HG02678 (cell line): Measurements from ENCODE around the gene SLC9A9.
A peak's percentile ranks its signal among the peaks of the same experiment; 100 is the strongest.
"Not testable (repeated sequence)": the region's sequence is repeated elsewhere in the genome, so short reads cannot be mapped to it uniquely, and the experiment has no call there.

ENCODE experiments used
- ATAC-seq: cut with Tn5 transposase; IDR thresholded peaks from one replicate; pipeline ENCODE4 v1.9.1; 2021; ENCODE audit warnings: mild to moderate bottlenecking, moderate library complexity; ENCODE audit not compliant: unreplicated experiment

Gene SLC9A9

DNA sequence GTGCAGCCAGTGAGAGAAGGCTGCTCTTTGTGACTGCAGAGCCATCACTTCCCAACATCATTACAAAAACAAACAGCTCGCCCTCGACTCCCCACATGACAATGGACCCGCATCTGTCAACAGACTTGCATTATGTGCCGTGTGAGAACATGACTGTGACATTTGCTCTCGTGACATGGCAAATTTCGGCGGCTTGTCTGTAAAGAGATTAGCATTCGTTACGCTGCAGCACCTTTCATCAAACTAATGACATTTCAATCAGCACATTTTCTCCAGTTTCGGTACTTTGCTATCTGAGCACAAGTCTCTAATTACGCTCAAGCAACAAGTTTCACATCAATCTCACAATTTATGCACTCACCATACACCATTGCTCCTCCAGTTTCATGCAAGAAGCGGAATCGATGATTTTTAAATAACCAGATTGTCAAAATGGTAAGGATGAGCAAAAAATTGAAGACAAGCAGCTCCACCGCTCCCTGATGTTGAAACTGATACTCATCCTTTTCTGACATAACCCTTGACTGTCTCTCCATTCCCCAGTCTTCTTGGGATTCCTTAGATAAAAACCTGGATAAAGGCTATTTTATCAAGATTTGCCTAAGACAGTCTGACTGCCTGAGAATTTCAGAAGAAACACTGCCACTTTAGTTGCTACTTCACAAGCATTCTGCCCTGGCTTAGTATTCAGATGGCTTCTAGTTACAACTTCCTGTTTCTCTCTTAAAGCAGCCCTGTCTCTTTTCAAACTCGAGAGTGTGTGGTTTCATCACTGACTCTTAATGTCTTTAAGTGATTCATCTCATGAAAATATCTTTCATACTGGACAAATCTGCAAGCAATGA lies at the start of gene SLC9A9:
Gene SLC9A9, minus strand, starts transcription at position 682 of the 845 bp plus-strand sequence. Its CDS starts 146 bp downstream, at position 536.
- ATAC-seq: peak; percentile 87

DNA sequence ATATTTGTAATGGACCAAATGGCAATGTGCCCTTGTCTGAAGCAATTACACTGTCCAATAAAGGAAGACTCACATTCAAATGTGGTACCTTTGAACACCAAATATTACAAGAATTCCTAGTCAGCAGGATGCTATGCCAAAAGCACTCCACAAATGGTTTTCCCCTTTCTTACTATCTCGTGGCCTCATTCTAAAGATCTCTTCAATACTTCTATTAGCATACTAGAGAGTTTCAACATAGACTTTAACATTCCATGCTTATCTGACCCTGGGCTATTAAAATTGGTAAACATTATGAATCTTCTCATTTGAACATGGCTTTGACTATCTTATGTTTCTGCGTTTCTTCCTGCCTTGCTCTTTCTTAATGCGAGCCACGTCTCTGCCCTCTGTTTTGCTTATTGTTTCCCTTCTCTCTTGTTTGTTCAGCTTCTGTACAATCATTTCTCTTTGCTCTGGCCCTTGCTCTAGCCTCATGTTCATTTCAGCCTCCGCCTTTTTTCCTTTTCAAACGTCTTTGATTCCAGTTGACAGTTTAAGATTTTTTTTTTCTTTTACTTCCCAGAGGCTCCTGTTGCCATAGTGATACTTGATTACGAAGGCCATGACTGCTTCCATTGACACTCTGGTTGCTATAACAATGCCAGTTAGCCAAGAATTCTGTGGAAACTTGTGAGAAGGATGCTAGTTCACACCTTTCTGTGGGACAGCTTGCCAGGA lies 49.5 kb upstream of the SLC9A9 start:
- ATAC-seq: no peak

DNA sequence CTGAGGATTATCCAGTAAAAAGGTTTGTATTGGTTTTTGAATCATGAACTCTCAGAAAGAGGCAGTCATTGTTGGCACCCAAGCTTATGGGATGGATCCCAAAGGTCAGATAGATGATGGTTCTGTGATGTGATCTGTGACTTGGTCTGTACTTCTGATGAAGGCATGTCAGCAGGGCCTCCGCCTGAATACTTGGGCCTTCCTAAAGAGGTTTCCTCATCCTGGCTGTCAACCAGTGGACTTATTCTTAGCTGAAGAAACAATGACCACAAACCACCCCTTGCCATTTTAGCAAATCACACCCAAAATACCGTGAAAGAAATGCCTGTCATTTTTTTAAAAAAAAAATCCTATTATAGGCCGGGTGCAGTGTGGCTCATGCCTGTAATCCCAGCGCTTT lies 48.2 kb upstream of the SLC9A9 start:
- no peak for ATAC-seq

DNA sequence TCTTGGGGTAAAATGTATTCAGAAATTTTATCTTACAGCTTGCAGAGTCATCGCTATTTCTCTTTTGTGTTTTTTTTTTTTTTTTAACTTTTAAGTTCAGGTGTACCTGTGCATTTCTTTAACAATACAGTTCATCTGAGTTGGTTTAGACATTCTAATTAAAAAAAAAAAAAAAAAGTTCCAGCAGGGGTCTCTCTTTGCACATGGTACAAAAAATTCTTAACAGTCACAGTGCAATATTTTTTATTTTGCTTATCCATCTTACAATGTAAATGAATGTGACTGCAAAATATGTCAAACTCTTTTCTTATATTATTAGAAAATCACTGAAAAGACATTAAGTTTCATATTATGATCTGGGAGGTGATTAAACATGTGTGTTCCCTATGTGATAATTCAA lies 47.5 kb upstream of the SLC9A9 start:
- no peak for ATAC-seq

DNA sequence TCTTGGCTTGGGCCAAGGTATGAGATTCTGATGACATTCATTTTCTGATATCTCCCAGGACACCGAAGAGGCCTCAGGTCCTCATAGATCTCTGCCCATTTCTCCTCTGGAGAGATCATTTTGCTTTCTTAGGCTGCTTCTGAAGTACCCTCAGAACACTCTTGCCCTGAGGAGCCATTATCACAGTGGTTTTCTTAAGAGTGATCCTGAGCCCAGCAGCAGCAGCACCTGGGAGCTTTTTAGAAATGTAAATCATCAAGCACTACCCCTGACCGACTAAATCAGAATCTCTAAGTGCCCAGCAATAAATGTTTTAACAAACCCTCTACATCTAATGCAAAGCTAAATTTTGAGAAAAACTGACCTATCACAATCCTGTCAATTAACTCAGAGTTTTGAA lies 40.6 kb upstream of the SLC9A9 start:
- ATAC-seq: no peak

DNA sequence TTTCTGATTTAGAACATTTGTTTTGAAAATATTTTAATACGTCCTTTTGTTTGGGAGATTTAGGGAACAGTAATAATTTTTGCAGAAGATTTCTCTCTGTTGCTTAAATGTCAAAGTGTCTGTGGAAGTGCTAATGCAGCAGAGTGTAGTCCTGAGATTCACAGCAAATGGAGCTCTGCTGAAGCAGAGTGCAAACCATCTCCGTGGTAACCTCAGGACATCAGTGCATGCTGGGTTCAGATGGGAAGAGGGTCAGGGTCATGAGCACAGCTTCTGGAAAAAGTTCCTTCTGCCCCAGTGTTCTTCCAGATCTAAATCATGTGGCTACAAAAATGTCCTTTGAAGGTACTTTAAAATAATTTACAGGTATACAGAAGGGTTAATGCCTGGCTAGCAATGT lies 39.9 kb upstream of the SLC9A9 start:
- no peak for ATAC-seq

DNA sequence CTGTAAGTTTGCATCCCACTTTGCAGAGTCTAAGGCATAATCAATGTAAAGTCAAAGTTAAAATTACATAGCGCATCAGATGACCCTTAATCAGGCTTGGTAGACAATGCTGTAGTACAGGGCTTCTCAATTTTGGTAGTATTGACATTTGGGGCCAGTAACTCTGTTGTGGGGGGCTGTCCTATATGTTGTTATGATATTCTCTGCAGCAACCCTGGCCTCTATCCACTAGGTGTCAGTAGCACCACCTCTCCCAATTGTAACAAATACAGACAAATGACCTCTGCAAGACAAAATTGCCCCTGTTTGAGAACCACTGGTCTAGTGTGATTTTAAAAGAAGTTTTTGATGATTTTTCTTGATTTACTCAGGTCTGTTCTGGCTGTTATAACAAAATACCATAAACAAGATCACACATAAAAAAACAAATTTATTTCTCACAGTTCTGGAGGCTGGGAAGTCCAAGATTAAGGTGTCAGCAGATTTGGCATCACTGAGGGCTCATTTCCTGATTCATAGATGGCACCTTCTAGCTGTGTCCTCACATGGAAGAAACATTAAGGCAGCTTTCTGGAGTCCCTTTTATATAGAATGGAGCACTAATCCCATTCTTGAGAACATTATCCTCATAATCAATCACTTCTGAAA lies 37.6 kb upstream of the SLC9A9 start:
- ATAC-seq: peak; percentile 97

DNA sequence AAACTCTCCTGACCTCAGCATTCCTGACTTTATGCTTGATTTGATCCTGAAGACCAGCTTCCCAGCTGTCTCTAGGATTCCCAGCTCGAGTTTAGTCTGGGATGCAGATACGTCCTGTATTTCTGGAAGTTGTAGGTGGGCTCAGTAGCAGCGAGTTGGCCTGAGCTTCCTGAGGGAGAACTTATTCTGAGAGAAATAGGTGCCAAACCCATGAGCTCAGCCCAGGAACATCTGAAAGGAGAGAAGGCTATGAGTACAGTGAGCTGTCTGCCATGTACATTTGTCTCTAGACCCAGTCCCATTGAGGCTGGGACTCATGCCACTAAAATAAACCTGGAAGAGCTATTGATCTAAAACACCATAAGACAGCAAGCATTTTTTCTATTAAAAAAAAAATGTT lies 36.6 kb upstream of the SLC9A9 start:
- ATAC-seq: no peak

DNA sequence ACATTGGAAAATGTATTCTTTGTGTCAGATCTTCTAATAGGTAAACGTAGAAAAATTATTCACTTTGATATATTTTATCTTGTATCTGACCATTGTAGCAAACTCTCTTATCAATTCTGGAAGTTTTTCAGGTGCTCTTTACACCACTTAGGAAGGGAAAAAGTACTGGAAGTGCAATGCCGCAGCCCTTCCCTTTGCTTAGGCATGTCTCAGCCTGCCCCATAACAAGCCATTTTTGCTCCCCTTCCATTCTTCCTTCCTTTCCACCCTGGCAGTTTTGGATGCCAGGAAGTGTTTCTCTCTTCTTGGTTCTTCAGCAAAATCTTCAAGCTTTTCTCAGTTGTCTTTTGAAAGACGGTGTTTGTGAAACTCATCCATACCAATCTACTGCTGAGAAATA lies 34.9 kb upstream of the SLC9A9 start:
- no peak for ATAC-seq

DNA sequence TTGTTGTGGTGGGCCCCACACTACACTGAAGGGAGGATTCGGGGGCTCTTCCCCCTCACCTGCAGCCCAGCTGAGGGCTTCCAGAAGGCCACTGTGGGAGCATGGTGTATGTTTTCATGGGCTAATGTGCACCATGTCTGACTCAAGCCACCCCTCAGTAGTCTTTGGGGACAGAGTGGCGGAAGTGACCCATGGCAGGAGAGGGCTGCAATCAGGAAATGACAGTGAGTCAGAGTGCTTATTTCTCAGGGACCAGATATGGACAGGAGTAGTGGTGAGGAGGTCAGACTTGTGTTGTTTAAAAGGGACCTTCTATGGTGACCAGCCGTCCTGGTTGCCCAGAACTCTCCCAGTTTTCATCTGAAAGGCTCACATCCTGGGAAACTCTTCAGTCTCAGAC lies 32.8 kb upstream of the SLC9A9 start:
- ATAC-seq: no peak

DNA sequence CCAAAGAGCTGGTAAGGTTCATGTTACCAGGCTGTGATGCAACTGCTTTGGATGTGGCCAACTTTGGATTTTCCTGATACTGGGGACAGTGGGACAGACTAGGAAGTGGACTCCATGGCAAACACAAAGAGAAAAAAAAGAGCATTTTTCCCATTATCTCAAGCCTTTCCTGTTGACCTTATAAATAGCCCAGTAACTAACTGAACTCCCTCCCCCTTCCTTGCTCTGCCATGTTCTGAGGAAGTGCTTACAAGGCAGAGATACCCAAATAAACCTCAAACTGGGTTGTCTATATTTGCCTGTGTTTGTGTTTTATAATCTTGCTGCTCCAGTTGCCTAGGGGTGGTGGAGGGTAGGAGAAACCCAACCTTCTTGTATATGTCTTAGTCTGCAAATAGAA lies 27.3 kb upstream of the SLC9A9 start:
- ATAC-seq: no peak

DNA sequence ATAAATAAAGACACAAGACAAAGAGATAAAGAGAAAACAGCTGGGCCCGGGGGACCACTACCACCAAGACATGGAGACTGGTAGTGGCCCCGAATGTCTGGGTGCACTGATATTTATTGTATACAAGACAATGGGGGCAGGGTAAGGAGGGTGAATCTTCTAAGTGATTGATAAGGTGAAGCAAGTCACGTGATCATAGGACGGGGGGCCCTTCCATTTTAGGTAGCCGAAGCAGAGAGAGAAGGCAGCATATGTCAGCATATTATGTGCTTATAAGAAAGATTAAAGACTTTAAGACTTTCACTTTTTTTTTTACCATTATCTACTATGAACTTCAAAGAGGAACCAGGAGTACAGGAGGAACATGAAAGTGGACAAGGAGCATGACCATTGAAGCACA lies 25.3 kb upstream of the SLC9A9 start:
- not testable (repeated sequence) for ATAC-seq

DNA sequence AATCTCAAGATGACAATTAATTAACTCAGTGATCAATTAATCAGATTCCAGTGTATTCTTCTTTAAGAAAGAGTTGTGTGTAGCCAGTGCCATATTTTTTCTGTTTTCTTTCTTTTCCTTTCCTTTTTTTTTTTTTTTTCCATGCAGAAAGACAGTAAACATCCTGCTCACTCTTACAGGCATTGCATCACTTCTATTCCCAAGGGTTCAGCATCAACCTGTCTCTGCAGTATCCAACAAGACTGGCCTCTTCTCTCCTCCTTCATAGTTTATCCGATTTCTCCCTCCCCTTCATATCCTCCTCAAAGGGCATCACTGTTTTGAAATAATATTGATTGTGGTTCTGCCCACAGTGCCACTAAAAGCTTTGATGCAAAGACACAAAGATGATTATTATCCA lies 17.0 kb upstream of the SLC9A9 start:
- ATAC-seq: no peak

DNA sequence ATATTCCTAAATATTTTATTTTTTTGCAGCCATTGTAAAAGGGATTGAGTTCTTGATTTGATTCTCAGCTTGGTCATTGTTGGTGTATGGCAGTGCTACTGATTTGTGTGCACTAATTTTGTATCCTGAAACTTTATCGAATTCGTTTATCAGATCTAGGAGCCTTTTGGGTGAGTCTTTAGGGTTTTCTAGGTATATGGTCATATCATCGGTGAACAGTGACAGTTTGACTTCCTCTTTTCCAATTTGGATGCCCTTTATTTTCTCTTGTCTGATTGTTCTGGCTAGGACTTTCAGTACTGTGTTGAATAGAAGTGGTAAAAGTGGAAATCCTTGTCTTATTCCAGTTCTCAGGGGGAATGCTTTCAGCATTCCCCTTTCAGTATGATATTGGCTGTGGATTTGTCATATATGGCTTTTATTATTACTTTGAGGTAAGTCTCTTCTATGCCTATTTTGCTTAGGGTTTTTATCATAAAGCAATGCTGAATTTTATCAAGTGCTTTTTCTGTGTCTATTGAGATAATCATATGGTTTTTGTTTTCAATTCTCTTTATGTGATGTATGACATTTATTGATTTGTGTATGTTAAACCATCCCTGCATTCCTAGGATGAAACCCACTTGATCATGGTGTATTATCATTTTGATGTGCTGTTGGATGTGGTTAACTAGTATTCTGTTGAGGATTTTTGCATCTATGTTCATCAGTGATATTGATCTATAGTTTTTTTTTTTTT lies 11.4 kb upstream of the SLC9A9 start:
- ATAC-seq: no peak

DNA sequence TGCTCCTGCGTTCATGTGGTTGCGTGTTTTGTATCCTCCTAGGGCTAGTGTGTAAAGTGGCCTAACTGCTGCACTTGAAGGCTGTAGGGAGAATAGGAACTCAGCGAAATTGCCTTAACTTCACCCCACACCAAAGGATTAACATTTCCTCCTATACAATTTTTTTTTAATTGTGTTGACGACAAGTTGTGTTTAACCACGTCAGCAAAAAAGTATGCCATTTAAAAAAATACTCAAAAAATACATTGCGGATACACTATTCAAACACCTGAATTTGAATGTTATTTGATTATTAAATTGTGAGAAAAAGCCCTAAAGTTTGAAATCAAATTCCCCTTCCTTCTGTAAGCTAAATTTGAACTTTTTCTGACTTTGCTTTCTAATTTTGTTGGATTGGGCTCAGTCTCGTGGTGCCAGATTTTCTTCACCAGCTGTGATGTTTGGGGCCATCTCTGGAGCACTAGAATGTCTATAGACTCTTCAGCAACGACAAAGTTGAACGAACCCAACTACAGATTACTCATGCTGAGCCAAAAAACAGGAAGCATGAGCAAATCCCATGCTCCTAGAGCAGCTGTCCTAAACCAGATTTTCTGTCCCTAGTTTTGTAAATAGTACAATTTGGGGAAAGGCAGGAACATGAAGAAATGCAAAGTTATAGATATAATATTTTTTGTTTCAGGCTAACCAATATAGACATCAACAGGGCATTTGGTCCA lies 8.1 kb upstream of the SLC9A9 start:
- ATAC-seq: no peak

DNA sequence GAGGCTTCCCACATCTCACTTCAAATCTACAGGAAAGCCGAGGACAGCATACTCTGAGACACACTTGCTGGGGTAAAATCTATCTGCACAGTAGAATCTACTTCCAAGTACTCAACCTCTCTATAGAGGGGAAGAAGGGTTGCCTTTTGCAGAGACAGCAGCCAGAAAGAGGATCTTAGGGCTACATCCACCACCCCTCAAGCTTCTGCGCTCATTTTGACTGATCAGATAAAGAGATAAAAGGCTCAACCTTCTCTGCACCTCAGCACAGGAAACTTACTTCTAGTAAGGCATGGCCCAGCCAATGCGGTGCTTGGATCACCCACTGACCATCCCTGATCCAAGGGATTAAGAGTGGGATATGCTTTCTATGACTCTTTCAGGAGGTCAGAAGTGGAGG lies 6.9 kb upstream of the SLC9A9 start:
- ATAC-seq: no peak

DNA sequence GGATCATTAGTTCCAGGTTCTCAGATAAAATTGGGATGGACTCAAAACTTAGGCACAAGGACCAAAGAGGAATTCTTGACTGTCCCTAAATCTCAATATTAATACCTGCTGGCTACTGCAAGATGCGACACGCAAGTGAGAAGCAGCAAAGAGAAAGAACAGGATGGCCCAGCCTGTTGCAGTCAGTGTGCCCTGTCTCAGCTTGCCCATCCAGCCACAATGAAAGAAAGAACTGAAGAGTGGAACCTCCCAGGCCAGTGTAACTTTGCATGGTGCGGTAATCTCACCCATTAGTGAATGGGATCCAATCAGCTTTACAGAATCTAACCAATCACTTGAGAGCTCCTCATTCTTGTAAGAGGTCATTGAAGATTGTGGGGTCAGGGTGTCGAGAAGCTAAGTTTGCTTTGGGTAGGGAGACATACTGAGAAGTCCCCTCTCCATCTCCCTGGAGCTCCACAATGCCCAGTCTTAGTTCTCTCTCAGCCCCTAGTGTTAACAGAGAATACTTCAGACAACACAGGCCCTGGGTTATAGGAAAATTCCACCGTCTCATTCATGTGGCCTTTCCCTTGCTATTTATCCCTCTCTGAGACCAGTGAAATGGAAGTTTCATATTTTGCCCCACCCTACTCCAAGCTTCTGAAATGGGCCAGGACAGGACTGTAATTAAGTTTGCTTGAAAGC lies 3.2 kb upstream of the SLC9A9 start:
- ATAC-seq: no peak

DNA sequence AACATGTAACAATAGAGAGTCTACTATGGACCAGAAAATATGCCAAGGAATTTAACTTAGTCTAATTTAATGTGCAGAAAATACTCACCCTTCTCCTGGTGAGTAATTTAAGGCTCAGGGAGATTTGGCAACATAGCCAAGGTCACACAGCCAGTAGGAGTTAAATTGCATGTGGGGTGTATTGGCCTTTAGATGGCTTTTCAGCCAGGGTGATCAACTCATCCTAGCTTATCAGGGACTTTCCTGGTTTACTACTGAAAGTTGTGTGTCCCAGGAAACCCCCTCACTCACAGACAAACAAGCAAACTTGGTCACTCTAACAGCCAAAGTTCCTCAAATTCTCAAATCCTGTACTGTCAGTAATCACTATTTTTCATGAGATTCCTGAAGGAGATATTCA lies 2.6 kb upstream of the SLC9A9 start:
- peak; percentile 35 for ATAC-seq

DNA sequence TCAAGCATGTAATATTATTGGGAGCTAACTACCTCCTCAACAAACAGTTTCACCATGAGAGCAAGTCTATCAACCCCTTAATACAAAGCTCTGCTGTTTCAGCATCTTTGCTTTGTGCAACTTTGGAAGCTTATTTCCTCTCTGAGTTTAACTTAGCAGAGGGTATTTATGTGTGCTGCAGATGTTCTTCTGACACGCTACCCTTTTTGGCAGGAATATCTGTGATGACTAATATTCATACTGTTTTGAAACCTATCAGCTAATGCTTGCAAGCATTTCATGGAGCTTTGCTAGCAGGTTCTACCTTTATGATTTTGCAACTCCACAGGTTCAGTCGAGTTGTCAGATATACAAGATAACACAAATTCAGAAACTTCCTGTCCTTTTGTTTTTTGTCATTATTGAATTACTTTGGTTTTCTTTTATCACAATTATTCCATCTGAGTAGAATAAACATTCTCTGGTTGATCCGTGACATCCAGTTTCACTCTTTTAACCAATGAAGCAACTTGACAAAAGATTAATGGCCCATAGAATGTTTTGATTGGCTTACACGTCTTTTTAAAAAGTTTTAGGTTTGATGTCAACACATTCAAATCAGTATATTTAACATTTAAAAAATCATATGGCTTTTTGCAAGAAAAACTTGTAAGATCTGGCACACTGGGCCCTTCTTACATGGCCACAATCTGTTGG lies 1.7 kb upstream of the SLC9A9 start:
- ATAC-seq: peak; percentile 31
